Right renal cortex interstitium (tissue), 3 donors: ENCODE measurements around the gene TRIM71. TPM values are rescaled to one million over a fixed set of nuclear protein-coding genes. Genes with fewer than 3 reads are reported as not detected.

Experiments used
- DNase-seq, 3 donors: peaks; one replicate each; pipeline ENCODE4 v3.0.0-alpha.2; 2013; ENCODE audit warnings: low read depth in 3 of 3, low spot score in 2 of 3
- polyA plus RNA-seq, 3 donors: library from polyadenylated mRNA; unstranded; fragments of 120-200 nt; gene quantifications; one replicate each; pipeline ENCODE4 v1.2.1, GENCODE V29; 2013; ENCODE audit not compliant: insufficient read length in 3 of 3

TRIM71 gene
- polyA plus RNA-seq, 3 donors, result 6.0 to 7.4 (median 7.3) TPM

DNA sequence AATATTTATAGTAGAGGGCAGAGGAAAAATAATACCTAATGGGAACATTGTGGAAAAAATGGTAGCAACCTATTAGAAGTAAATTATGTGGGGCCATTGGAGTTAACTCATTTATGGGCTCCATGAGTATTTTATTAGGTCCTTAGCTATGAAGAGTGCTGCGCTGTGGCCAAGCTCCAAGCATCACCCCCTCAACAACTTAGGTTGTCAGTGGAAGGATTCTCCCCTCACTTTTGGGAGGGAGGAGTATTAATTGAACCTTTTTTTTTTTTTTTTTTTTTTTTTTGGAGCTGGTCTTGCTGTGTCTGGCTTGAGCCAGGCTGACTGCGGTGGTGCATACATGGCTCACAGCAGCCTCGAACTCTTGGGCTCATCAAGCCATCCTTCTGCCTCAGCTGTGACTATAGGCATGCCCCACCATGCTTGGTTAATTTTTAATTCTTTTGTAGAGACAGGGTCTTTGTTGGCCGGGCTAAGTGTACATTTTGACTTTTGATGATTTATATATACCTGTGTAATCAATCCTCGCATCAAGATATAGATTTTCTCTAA lies 45.2 kb downstream of the TRIM71 start:
- no peak for DNase-seq

GRCh38 chr3:32865383-32865782 lies 47.6 kb downstream of the TRIM71 start:
- no peak for DNase-seq

GRCh38 chr3:32866533-32866932 lies 48.7 kb downstream of the TRIM71 start:
- DNase-seq, result no peak

- DNase-seq, result no peak
Observed at GRCh38 chr3:32867954-32868353, 50.2 kb downstream of the TRIM71 start.

DNA sequence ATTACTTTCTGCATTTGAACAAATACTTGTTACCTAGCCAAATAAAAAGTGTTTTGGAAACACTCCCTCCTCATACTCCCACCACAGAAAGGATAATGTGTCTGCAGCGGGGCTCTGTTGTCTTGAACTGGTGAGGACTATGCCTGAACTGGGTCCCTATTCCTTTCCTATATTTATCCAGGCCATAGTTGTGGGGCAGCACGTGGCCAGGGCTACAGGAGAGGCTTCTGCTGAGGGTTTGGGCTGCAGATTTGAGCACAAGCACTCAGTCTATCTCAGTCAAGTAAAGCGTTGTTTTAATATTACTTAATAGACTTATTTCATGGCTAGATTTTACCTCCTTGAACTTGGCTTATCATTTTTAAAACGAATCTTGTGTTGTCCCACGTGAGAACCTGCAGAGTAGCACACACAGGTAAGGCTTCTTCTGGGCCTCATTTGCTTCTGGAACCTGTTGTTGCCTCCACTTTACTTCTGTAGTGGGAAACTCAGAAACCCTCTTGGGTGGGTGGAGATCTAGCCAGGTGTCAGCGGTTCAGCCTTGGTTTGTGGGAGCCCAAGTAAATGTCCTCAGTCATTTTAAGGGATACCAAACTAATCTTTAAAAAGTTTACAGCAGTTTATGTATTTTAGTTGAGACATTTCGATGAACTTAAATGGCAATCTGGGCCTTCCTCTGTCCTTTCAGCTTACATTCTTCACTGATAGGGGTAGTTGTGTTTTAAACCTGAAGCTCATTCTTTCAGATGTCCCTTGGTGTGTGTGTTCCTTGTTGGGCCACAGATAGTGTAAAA lies 51.1 kb downstream of the TRIM71 start:
- DNase-seq, result no peak

GRCh38 chr3:32869513-32870047 lies 51.8 kb downstream of the TRIM71 start:
- no peak for DNase-seq

DNA sequence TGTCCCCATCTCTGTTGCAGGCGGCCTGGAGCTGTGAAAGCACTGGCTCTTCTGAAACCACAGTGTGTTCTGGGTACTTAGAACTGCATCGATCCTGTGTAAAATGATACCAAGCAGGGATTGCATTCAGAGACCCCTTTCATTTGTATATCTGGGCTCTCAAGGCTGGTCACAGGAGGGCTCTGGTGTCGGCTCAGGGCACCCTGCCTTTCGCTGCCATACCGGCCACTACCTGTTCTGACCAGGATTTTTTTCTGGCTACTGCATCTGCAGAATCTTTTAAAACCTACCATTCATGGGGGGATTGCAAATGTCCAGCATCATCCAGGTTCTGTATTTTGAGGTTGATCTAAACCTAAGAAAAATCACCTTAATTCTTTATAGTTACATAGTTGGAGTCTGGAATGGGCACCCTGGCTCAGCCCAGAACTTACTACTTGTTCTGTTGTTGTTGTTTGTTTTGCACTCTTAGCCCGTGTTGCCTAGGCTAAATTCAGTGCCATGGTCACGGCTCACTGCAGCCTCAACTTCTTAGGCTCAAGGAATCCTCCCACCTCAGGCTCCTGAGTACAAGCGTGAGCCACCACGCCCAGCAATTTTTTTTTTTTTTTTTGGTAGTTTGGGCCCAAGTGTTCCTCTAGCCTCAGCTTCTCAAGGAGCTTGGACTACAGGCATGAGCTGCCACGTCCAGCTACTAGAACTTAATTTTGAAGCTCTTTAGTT lies 52.7 kb downstream of the TRIM71 start:
- no peak for DNase-seq

- no peak for DNase-seq
Observed at GRCh38 chr3:32871273-32871672, 53.5 kb downstream of the TRIM71 start.

GRCh38 chr3:32872487-32873382 lies 54.9 kb downstream of the TRIM71 start:
- DNase-seq, result no peak

DNA sequence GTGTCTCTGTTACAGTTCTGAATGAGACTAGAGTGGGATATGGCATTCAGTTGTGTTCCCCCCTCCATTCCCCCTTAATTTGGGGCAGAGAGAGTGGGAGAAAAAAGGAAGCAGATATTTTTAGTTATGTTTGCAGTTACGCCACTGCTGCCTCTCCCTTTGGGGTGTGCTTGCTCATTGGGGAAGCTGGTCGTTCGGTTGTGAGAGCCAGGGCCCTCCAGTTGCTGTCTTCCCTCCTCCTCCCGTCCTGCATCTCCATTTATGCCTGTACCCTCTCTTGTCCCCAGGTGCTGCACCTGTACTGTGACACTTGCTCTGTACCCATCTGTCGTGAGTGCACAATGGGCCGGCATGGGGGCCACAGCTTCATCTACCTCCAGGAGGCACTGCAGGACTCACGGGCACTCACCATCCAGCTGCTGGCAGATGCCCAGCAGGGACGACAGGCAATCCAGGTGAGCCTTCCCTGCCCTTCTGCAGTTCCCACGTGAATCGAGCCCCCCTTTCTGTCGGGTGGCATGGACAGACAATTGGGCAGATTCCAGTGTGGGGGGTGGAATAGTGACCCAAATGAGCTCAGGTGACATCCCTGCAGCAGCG lies 55.8 kb downstream of the TRIM71 start:
- no peak for DNase-seq

DNA sequence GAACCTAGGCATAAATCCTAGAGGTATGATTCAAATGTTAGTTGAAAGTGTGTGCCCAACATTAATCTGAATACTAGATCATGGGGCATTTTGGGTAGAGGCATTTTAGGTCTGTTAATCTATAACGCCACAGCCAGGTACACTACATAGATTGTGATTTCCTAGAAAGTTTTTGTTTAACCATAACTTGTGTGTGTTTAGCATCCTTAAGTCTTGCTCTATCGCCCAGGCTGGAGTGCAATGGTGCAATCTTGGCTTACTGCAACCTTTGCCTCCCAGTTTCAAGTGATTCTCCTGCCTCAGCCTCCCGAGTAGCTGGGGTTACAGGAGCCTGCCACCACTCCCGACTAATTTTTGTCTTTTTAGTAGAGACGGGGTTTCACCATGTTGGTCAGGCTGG lies 59.1 kb downstream of the TRIM71 start:
- DNase-seq, result no peak

GRCh38 chr3:32877598-32877997 lies 59.8 kb downstream of the TRIM71 start:
- no peak for DNase-seq

GRCh38 chr3:32880225-32880624 lies 62.4 kb downstream of the TRIM71 start:
- no peak for DNase-seq

DNA sequence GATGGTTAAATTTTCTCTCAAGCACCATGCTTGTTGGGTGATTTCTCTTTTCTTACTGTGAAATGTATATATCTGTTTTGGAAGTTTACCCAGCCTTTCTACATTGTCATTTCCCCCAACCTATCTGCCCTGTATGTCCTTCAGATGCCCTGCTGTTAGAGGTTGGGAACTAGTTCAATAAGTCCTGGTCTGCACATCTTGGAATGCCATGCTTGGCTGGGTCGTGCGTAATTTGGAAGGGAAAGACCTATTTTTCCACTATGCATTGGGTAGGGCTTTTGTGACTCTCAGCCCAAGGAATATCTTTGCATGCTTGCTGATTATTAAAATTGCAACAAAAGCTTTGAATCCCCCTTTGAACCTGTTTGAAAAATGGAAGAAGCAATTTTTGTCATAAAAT lies 63.8 kb downstream of the TRIM71 start:
- no peak for DNase-seq

- no peak for DNase-seq
Observed at GRCh38 chr3:32882189-32882588, 64.4 kb downstream of the TRIM71 start.

DNA sequence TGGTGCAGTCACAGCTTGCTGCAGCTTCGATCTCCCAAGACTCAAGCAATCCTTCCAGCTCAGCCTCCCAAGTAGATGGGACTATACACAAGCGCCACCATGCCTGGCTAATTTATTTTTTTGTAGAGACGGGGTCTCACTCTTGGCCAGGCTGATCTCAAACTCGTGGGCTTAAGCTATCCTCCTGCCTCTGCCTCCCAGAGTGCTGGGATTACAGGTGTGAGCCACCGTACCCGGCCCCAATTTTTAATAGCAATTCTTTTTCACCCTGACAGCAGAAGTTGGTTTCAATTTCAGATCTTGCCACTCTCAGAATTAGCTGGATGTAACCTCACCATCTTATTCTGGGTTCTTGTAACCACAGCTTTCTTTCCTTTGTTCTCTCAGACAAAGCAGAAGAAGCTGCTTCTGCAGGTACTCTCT lies 64.8 kb downstream of the TRIM71 start:
- DNase-seq, result no peak

DNA sequence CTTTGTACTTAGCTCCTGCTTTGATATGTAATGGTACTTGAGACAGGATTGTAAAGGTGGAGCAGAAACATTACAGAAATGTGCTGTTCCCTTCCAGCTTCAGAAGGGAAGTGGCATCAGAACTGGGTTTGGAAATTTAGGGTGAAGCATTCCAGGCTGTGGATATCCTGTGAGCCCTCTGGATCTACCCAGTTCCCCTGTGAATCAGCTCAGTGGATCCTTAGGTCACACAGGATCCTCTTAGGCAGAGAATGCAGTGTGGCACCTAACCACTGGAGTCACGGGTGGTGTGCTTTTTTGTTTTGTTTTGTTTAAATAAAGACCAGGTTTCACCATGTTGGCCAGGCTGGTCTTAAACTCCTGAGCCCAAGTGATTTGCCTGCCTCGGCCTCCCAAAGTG lies 66.0 kb downstream of the TRIM71 start:
- DNase-seq, result no peak

- no peak for DNase-seq
Observed at GRCh38 chr3:32884591-32884990, 66.8 kb downstream of the TRIM71 start.

GRCh38 chr3:32885283-32885901 lies 67.6 kb downstream of the TRIM71 start:
- DNase-seq, result no peak

GRCh38 chr3:32886296-32886695 lies 68.5 kb downstream of the TRIM71 start:
- DNase-seq, result no peak
